Endothelial cell (in vitro differentiated cells): ENCODE measurements around the gene MMD2. TPM values are rescaled to one million over a fixed set of nuclear protein-coding genes. Genes with fewer than 3 reads are reported as not detected.

ENCODE experiments used
- DNase-seq: peaks from one replicate; pipeline ENCODE4 v3.0.0; 2021; ENCODE audit warnings: low spot score
- H3K27ac Mint-ChIP-seq: one replicate; pipeline ENCODE4 v1.8.0; 2021; ENCODE audit warnings: mixed read lengths, inconsistent platforms; ENCODE audit not compliant: unreplicated experiment
- H3K27me3 Mint-ChIP-seq: one replicate; pipeline ENCODE4 v1.8.0; 2021; ENCODE audit warnings: mild to moderate bottlenecking, moderate library complexity, mixed read lengths, inconsistent platforms; ENCODE audit not compliant: unreplicated experiment
- H3K36me3 Mint-ChIP-seq: one replicate; pipeline ENCODE4 v1.8.0; 2021; ENCODE audit warnings: mild to moderate bottlenecking, low read depth, mixed read lengths, inconsistent platforms; ENCODE audit not compliant: unreplicated experiment
- H3K4me1 Mint-ChIP-seq: one replicate; pipeline ENCODE4 v1.8.0; 2021; ENCODE audit warnings: mild to moderate bottlenecking, mixed read lengths, inconsistent platforms; ENCODE audit not compliant: unreplicated experiment
- H3K4me3 Mint-ChIP-seq: one replicate; pipeline ENCODE4 v1.8.0; 2021; ENCODE audit warnings: mild to moderate bottlenecking, mixed read lengths, inconsistent platforms; ENCODE audit not compliant: unreplicated experiment
- H3K9me3 Mint-ChIP-seq: one replicate; pipeline ENCODE4 v1.8.0; 2021; ENCODE audit warnings: mixed read lengths, inconsistent platforms; ENCODE audit not compliant: unreplicated experiment
- CTCF ChIP-seq: fragments of 200-600 bp; sonication (generic); IDR thresholded peaks from one replicate; pipeline ENCODE4 v1.5.0; 2021; ENCODE audit warnings: antibody characterized with exemption; ENCODE audit not compliant: unreplicated experiment
- total RNA-seq: library from RNA; stranded (reverse); fragmentation: NEBNext Ultra II Directional; extraction: Animal tissue kit (Norgen Biotek cat#: 25700); gene quantifications from one replicate; pipeline ENCODE4 v1.2.1, GENCODE V29; 2021; ENCODE audit not compliant: unreplicated experiment

Gene MMD2
- total RNA-seq, 1 donor from 2014 or later = not detected

GRCh38 chr7:4861227-4861626 is 97.8 kb downstream of the MMD2 start:
- H3K27me3 Mint-ChIP-seq = peaks cover 2% of the 10 kb centered on the region
- H3K36me3 Mint-ChIP-seq = no peaks in the 10 kb centered on the region
- H3K9me3 Mint-ChIP-seq = peaks cover 5% of the 10 kb centered on the region
- TF ChIP-seq CTCF = no peak
- H3K27ac Mint-ChIP-seq = no peak overlapping the region
- H3K4me1 Mint-ChIP-seq = no peaks in the 10 kb centered on the region
- DNase-seq = no peak
- H3K4me3 Mint-ChIP-seq = no peak overlapping the region

- Mint-ChIP-seq H3K4me1 (no peaks in the 10 kb centered on the region), H3K27ac (no peak overlapping the region), H3K36me3 (no peaks in the 10 kb centered on the region), H3K4me3 (no peak overlapping the region), H3K27me3 (no peaks in the 10 kb centered on the region), H3K9me3 (no peaks in the 10 kb centered on the region)
- no peak for TF ChIP-seq CTCF
- no peak for DNase-seq
Measured at GRCh38 chr7:4857189-4857588, 101.8 kb downstream of the MMD2 start.

GRCh38 chr7:4856336-4857057 is 102.5 kb downstream of the MMD2 start:
- H3K27me3 Mint-ChIP-seq = no peaks in the 10 kb centered on the region
- no peaks in the 10 kb centered on the region for H3K9me3 Mint-ChIP-seq

More at GRCh38 chr7:4856336-4857057, 102.5 kb downstream of the MMD2 start:
- no peak for TF ChIP-seq CTCF
- no peak overlapping the region for H3K4me3 Mint-ChIP-seq
- no peak overlapping the region for H3K27ac Mint-ChIP-seq
- H3K36me3 Mint-ChIP-seq = no peaks in the 10 kb centered on the region
- no peak for DNase-seq
- H3K4me1 Mint-ChIP-seq = no peaks in the 10 kb centered on the region

Other genes with a start within 250 kb of the MMD2 start
- gene AP5Z1, start 183.6 kb downstream of the MMD2 start, total RNA-seq = 88.6 TPM
- 0.10 TPM for gene PAPOLB, start 97.2 kb downstream of the MMD2 start, total RNA-seq
- 2.4 TPM for gene RADIL, start 75.5 kb downstream of the MMD2 start, total RNA-seq
- gene RBAK, start 86.7 kb upstream of the MMD2 start, total RNA-seq = 16.4 TPM
- gene WIPI2, start 231.0 kb upstream of the MMD2 start, total RNA-seq = 90.7 TPM